Embryonic facial prominence (tissue), 1 donor: ENCODE data around the gene KIFC3.
A peak's percentile ranks its signal among the peaks of the same experiment; 100 is the strongest.
"Not testable (repeated sequence)": the region's sequence is repeated elsewhere in the genome, so short reads cannot be mapped to it uniquely, and the experiment has no call there.

Experiments
- DNase-seq: peaks from one replicate; pipeline ENCODE4 v3.0.0-alpha.2; 2016; ENCODE audit errors: extremely low spot score

The KIFC3 gene

GRCh38 chr16:57825298-57826044 lies 23.2 kb upstream of the KIFC3 start:
- no peak for DNase-seq

GRCh38 chr16:57824888-57825287 lies 22.6 kb upstream of the KIFC3 start:
- DNase-seq = no peak

GRCh38 chr16:57823836-57824235 lies 21.5 kb upstream of the KIFC3 start:
- no peak for DNase-seq

GRCh38 chr16:57822856-57823255 lies 20.6 kb upstream of the KIFC3 start:
- DNase-seq = no peak

- DNase-seq = no peak
These were observed 19.8 kb upstream of the KIFC3 start for GRCh38 chr16:57822018-57822553.

- no peak for DNase-seq
These were observed 19.1 kb upstream of the KIFC3 start for GRCh38 chr16:57821149-57821971.

GRCh38 chr16:57818377-57819064 lies 16.2 kb upstream of the KIFC3 start:
- DNase-seq = no peak

- no peak for DNase-seq
These were observed 15.4 kb upstream of the KIFC3 start for GRCh38 chr16:57817680-57818079.

- DNase-seq = peak; percentile 51
These were observed 13.9 kb upstream of the KIFC3 start for GRCh38 chr16:57815987-57816745.

GRCh38 chr16:57814896-57815295 lies 12.6 kb upstream of the KIFC3 start:
- DNase-seq = no peak

GRCh38 chr16:57813466-57813865 lies 11.2 kb upstream of the KIFC3 start:
- DNase-seq = no peak

- DNase-seq = not testable (repeated sequence)
These were observed 9.0 kb upstream of the KIFC3 start for GRCh38 chr16:57811340-57811739.

- DNase-seq = no peak
These were observed 8.1 kb upstream of the KIFC3 start for GRCh38 chr16:57810197-57811031.

GRCh38 chr16:57809276-57810196 lies 7.2 kb upstream of the KIFC3 start:
- no peak for DNase-seq

GRCh38 chr16:57808589-57809228 lies 6.4 kb upstream of the KIFC3 start:
- DNase-seq = no peak

- DNase-seq = peak; percentile 48
These were observed 5.8 kb upstream of the KIFC3 start for GRCh38 chr16:57807968-57808528.

GRCh38 chr16:57807252-57807967 lies 5.1 kb upstream of the KIFC3 start:
- no peak for DNase-seq

GRCh38 chr16:57805176-57805575 lies 2.9 kb upstream of the KIFC3 start:
- no peak for DNase-seq
